WTC11 (cell line): ENCODE results near the gene PAK5. TPM values are rescaled to one million over a fixed set of nuclear protein-coding genes. Genes with fewer than 3 reads are reported as not detected.

Experiments used
- ATAC-seq: fragments of 200-7000 bp; cut with Tn5 transposase; 2 replicates; pipeline ENCODE4 v1.10.0; 2021; ENCODE audit warnings: mild to moderate bottlenecking, moderate library complexity
- CTCF ChIA-PET: fragments of 300-600 bp; sonication (Branson Sonifier 250); formaldehyde crosslinking; loops from one replicate; lab custom pipeline; 2021; ENCODE audit warnings: antibody characterized with exemption; lab: Charles Lee
- POLR2A ChIA-PET: fragments of 350-600 bp; sonication (Branson Sonifier 250); formaldehyde crosslinking; loops from one replicate; lab custom pipeline; 2021; ENCODE audit warnings: antibody characterized with exemption; lab: Charles Lee
- DNase-seq: peaks from one replicate; pipeline ENCODE4 v3.0.0; 2021; ENCODE audit warnings: low spot score
- H3K27ac Mint-ChIP-seq: 2 replicates; pipeline ENCODE4 v1.8.0; 2021; ENCODE audit warnings: mixed read lengths
- H3K27me3 Mint-ChIP-seq: 2 replicates; pipeline ENCODE4 v1.8.0; 2021; ENCODE audit warnings: low read depth, mild to moderate bottlenecking, moderate library complexity, mixed read lengths
- H3K36me3 Mint-ChIP-seq: 2 replicates; pipeline ENCODE4 v1.8.0; 2021; ENCODE audit warnings: mixed read lengths
- H3K4me1 Mint-ChIP-seq: 2 replicates; pipeline ENCODE4 v1.8.0; 2022; ENCODE audit warnings: mixed read lengths
- H3K4me3 Mint-ChIP-seq: 2 replicates; pipeline ENCODE4 v1.8.0; 2021; ENCODE audit warnings: mild to moderate bottlenecking, moderate library complexity, mixed read lengths
- H3K9me3 Mint-ChIP-seq: 2 replicates; pipeline ENCODE4 v1.8.0; 2021; ENCODE audit warnings: mixed read lengths
- ATF2 ChIP-seq: sonication (generic); formaldehyde crosslinking; IDR thresholded peaks from 2 replicates; pipeline ENCODE4 v1.8.1; 2022; ENCODE audit warnings: low read depth, missing genetic modification reagents, borderline replicate concordance
- ATF3 ChIP-seq: sonication (generic); formaldehyde crosslinking; conservative IDR thresholded peaks from 2 replicates; pipeline ENCODE4 v1.8.1; 2022; ENCODE audit warnings: mild to moderate bottlenecking, missing genetic modification reagents
- CTCF ChIP-seq: fragments of 200-600 bp; IDR thresholded peaks from 2 replicates; pipeline ENCODE4 v1.8.0; 2022; ENCODE audit warnings: antibody characterized with exemption
- E2F1 ChIP-seq: sonication (generic); formaldehyde crosslinking; IDR thresholded peaks from 2 replicates; pipeline ENCODE4 v1.8.0; 2022; ENCODE audit warnings: mild to moderate bottlenecking, missing genetic modification reagents
- FOXP4 ChIP-seq: sonication (generic); formaldehyde crosslinking; IDR thresholded peaks from 2 replicates; pipeline ENCODE4 v1.8.0; 2022; ENCODE audit warnings: mild to moderate bottlenecking, missing genetic modification reagents
- JUN ChIP-seq: sonication (generic); formaldehyde crosslinking; IDR thresholded peaks from 2 replicates; pipeline ENCODE4 v1.8.0; 2023; ENCODE audit warnings: mild to moderate bottlenecking, missing genetic modification reagents
- PRRX2 ChIP-seq: fragments of 250-450 bp; sonication (Bioruptor Pico); IDR thresholded peaks from 2 replicates; pipeline ENCODE4 v1.8.0; 2021; ENCODE audit warnings: mild to moderate bottlenecking
- RELA ChIP-seq: sonication (generic); formaldehyde crosslinking; IDR thresholded peaks from 2 replicates; pipeline ENCODE4 v1.8.1; 2022; ENCODE audit warnings: missing genetic modification reagents, mild to moderate bottlenecking, borderline replicate concordance
- STAT6 ChIP-seq: sonication (generic); formaldehyde crosslinking; conservative IDR thresholded peaks from 2 replicates; pipeline ENCODE4 v1.8.1; 2023; ENCODE audit warnings: mild to moderate bottlenecking, low read depth, missing genetic modification reagents, moderate library complexity
- TEAD4 ChIP-seq: sonication (generic); formaldehyde crosslinking; IDR thresholded peaks from 2 replicates; pipeline ENCODE4 v1.8.0; 2022; ENCODE audit warnings: mild to moderate bottlenecking, missing genetic modification reagents
- TP53 ChIP-seq: sonication (generic); formaldehyde crosslinking; IDR thresholded peaks from 2 replicates; pipeline ENCODE4 v1.8.1; 2023; ENCODE audit warnings: mild to moderate bottlenecking, missing genetic modification reagents
- ZBTB43 ChIP-seq: sonication (generic); formaldehyde crosslinking; IDR thresholded peaks from 2 replicates; pipeline ENCODE4 v1.8.1; 2023; ENCODE audit warnings: mild to moderate bottlenecking, missing genetic modification reagents
- ZNF121 ChIP-seq: sonication (generic); formaldehyde crosslinking; IDR thresholded peaks from 2 replicates; pipeline ENCODE4 v1.8.0; 2023; ENCODE audit warnings: missing genetic modification reagents
- ZNF423 ChIP-seq: fragments of 250-450 bp; sonication (Bioruptor Pico); IDR thresholded peaks from 2 replicates; pipeline ENCODE4 v2.1.2; 2022; ENCODE audit warnings: mild to moderate bottlenecking, moderate library complexity
- ZNF671 ChIP-seq: fragments of 250-450 bp; sonication (Bioruptor Pico); IDR thresholded peaks from 2 replicates; pipeline ENCODE4 v1.8.0; 2021; ENCODE audit warnings: mild to moderate bottlenecking
- ZSCAN18 ChIP-seq: fragments of 250-450 bp; sonication (Bioruptor Pico); IDR thresholded peaks from 2 replicates; pipeline ENCODE4 v2.1.2; 2022; ENCODE audit warnings: mild to moderate bottlenecking, moderate library complexity
- total RNA-seq: library from RNA; stranded (reverse); gene quantifications from 3 replicates; pipeline ENCODE4 v1.2.3, GENCODE V29; 2021

PAK5 gene
- total RNA-seq, 1 experiment from 2014 or later, result 0.31 TPM

GRCh38 chr20:9490161-9490560 lies 348.7 kb downstream of the PAK5 start:
- Mint-ChIP-seq H3K9me3 (0 out of 2 replicates have a peak, but pooled peaks cover 4% of the 10 kb centered on the region), H3K27me3 (peaks cover 2% of the 10 kb centered on the region)
- TF ChIP-seq TP53 (no peak), CTCF (no peak), FOXP4 (no peak)
- TF ChIP-seq, all 79 proteins: peak for 0
- H3K4me1 Mint-ChIP-seq, result no peaks in the 10 kb centered on the region
- no peaks in the 10 kb centered on the region for H3K36me3 Mint-ChIP-seq
- no peak overlapping the region for H3K27ac Mint-ChIP-seq
- DNase-seq (no peak), ATAC-seq (no peak)
- CTCF ChIA-PET, result no interaction called here
- no peak overlapping the region for H3K4me3 Mint-ChIP-seq
- POLR2A ChIA-PET, result no interaction called here

- Mint-ChIP-seq H3K4me1 (peaks cover under 1% of the 10 kb centered on the region; the same call in 1 of the 2 replicates), H3K27me3 (peaks cover 2% of the 10 kb centered on the region), H3K27ac (no peak overlapping the region), H3K36me3 (no peaks in the 10 kb centered on the region), H3K4me3 (no peak overlapping the region), H3K9me3 (no peaks in the 10 kb centered on the region)
- ChIA-PET CTCF (interaction anchor here (1.3 kb wide), 1 partner anchor 20 kb away, joined by 8 read pairs; no protein-coding TSS in a partner anchor), POLR2A (no interaction called here)
- TF ChIP-seq CTCF, result no peak
- no peak for TF ChIP-seq JUN (CRISPR knock-in tag)
- TF ChIP-seq RELA (CRISPR knock-in tag), result no peak
- TF ChIP-seq ATF3 (CRISPR knock-in tag), result no peak
- no peak for TF ChIP-seq E2F1 (CRISPR knock-in tag)
- TF ChIP-seq PRRX2 (CRISPR knock-in tag), result no peak
- no peak for TF ChIP-seq ZNF671 (CRISPR knock-in tag)
- TF ChIP-seq ATF2, result no peak
- no peak for TF ChIP-seq STAT6
- no peak for TF ChIP-seq ZBTB43
- no peak for TF ChIP-seq ZSCAN18 (CRISPR knock-in tag)
- no peak for TF ChIP-seq ZNF423 (CRISPR knock-in tag)
- no peak for TF ChIP-seq TEAD4 (CRISPR knock-in tag)
- TF ChIP-seq ZNF121 (CRISPR knock-in tag), result no peak
- ATAC-seq, result no peak
- no peak for DNase-seq
These were observed 350.8 kb downstream of the PAK5 start for GRCh38 chr20:9488063-9488462.
